HG02763 (cell line): ENCODE data around the gene PIK3AP1.
"Not testable (repeated sequence)": the region's sequence is repeated elsewhere in the genome, so short reads cannot be mapped to it uniquely, and the experiment has no call there.

Experiments
- ATAC-seq: cut with Tn5 transposase; IDR thresholded peaks from one replicate; pipeline ENCODE4 v1.9.1; 2021; ENCODE audit warnings: mild to moderate bottlenecking, moderate library complexity; ENCODE audit not compliant: unreplicated experiment

Gene PIK3AP1

DNA sequence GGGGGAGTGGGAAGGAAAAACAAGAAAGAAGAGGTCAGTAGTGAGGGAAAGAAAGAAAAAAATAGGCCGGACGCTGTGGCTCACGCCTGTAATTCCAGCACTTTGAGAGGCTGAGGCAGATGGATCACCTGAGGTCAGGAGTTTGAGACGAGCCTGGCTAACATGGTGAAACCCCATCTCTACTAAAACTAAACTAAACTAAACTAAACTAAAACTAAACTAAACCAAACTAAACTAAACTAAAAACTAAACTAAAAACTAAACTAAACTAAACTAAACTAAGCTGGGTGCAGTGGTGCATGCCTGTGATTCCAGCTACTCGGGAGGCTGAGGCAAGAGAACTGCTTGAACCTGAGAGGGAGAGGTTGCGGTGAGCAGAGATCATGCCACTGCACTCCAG lies 22.0 kb downstream of the PIK3AP1 start:
- not testable (repeated sequence) for ATAC-seq

DNA sequence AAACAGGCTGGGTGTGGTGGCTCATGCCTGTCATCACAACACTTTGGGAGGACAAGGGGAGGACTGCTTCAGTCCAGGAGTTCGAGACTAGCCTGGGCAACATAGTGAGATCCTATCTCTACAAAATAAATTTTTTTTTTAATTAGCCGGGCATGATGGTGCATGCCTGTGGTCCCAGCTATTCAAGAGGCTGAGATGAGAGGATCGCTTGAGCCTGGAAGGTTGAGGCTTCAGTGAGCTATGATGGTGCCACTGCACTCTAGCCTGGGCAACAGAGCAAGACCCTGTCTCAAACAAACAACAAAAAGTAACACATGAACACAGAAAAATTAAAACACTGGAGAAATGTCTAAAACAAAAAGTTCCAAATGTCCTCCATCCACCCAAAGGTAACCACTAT lies 22.9 kb downstream of the PIK3AP1 start:
- ATAC-seq, result no peak

- ATAC-seq, result no peak
Measured at GRCh38 chr10:96696845-96697425, 23.4 kb downstream of the PIK3AP1 start.

DNA sequence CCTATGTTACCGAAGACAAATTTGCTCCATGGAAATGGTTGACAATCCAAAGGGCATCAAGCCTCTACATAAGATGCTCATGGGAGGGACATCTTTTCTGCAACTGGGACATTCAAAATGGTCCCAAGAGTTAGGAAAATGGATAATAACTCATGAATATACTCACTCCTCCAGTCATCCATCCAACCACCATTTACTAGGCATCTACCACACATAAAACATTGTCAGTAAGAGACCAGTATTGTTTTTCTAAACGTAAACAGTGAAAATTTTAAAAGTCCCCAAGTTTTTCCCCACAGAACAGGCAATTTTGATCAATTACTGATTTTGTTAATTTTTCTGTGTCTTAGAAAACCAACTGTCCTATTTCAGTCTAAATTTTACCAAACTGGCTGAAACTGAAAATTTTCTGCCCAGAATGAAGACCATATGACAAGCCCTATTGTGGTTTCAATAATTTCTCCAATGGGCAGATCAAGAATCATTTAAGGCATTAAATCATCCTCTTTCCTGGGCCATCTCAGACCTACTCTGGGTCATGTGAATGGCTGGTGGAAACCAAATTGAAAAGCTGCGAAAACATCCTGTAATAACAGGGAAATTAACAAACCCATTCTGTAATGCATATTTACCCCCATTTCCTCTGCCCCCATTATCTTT lies 24.2 kb downstream of the PIK3AP1 start:
- no peak for ATAC-seq

GRCh38 chr10:96695366-96695765 lies 24.9 kb downstream of the PIK3AP1 start:
- ATAC-seq, result no peak

- ATAC-seq, result no peak
Measured at GRCh38 chr10:96693431-96693830, 26.9 kb downstream of the PIK3AP1 start.

GRCh38 chr10:96692427-96692826 lies 27.9 kb downstream of the PIK3AP1 start:
- ATAC-seq, result no peak

GRCh38 chr10:96691761-96692160 lies 28.6 kb downstream of the PIK3AP1 start:
- ATAC-seq, result no peak

DNA sequence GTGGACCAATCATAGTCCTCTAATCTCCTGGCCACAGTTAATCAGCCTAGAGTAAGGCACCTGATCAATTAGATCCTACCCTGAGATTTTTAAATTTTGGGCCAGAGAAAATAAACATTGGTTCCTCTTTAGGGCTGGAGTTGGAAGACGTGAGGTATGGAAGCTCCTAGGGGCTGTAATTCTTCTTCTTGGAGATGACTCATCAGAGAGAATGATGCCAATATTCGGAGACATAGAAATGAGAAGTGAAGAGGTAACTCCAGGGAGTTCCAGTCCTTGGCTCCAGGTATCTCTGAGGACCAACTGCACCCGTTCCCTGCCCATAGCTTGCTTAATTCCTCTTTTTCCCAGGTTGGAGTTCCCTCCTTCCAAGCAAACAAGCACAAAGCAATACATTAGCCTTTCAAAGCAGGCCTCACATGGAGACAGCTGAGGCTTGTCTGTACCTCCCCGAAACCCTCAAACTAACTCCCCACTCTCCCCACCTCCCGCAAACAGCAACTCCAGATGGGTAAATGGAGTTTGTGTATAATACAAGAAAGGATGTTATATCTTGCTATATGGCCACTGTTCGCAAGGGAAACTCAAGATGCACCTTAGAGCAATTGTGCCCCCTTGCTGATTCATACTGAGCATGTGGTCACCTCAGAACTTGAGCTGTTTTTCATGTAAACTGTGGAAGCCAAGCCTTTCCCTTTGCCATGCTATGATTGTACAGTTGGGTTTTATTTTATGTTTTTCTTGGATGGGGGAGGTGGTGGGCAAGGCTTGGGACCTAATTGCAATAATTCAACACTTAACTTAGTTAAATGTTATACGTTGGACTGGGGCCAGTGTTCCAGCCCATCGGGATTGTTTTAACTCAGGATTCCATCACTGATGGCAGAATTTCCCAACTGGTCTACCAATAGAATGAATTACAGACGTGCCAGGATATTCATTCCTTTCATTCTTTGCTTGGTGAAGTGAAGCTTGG lies 29.3 kb downstream of the PIK3AP1 start:
- ATAC-seq, result no peak

GRCh38 chr10:96688789-96689188 lies 31.5 kb downstream of the PIK3AP1 start:
- ATAC-seq, result no peak

- ATAC-seq, result no peak
Measured at GRCh38 chr10:96687317-96688012, 32.8 kb downstream of the PIK3AP1 start.

- ATAC-seq, result no peak
Measured at GRCh38 chr10:96686514-96686913, 33.8 kb downstream of the PIK3AP1 start.

GRCh38 chr10:96685306-96685705 lies 35.0 kb downstream of the PIK3AP1 start:
- no peak for ATAC-seq

- ATAC-seq, result no peak
Measured at GRCh38 chr10:96684826-96685225, 35.5 kb downstream of the PIK3AP1 start.

DNA sequence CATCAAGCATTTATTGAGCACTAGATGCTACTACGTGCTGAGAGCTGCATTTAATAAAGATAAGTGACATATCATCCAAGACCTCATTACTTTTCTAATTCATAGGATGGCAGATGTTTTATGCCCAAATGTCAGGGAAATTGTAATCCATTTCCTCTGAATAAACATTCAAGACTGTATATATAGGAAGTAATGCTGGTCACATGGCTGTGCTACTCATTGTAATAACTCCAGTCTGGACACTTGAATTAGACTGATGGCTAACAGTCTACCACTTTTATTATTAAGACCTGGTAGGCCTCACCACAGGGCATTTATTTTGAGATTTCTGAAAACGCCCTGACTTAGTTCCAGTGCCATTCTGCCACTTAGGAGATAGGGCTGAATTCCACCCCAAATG lies 36.6 kb downstream of the PIK3AP1 start:
- ATAC-seq, result no peak

- ATAC-seq, result no peak
Measured at GRCh38 chr10:96683065-96683464, 37.2 kb downstream of the PIK3AP1 start.

GRCh38 chr10:96681524-96681923 lies 38.8 kb downstream of the PIK3AP1 start:
- ATAC-seq, result no peak

- not testable (repeated sequence) for ATAC-seq
Measured at GRCh38 chr10:96680463-96680862, 39.9 kb downstream of the PIK3AP1 start.

DNA sequence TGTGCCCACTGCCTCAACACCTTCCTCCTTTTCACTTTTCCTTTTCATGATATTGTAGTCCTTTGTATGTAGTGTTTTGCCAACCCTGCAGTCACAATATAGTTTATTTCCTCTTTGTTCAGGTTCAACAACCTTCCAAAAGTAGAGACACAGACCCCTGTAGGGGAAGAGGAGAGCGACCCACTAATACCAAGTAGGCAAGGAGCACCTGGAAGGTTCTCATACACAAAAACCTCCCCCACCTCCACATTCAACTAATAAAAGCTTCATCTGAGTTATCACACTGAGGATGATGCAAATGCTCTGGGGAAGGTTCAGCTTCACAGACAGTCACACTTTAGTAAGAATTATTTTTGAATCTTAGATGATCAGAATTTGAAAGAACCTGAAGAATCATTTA lies 41.6 kb downstream of the PIK3AP1 start:
- no peak for ATAC-seq

DNA sequence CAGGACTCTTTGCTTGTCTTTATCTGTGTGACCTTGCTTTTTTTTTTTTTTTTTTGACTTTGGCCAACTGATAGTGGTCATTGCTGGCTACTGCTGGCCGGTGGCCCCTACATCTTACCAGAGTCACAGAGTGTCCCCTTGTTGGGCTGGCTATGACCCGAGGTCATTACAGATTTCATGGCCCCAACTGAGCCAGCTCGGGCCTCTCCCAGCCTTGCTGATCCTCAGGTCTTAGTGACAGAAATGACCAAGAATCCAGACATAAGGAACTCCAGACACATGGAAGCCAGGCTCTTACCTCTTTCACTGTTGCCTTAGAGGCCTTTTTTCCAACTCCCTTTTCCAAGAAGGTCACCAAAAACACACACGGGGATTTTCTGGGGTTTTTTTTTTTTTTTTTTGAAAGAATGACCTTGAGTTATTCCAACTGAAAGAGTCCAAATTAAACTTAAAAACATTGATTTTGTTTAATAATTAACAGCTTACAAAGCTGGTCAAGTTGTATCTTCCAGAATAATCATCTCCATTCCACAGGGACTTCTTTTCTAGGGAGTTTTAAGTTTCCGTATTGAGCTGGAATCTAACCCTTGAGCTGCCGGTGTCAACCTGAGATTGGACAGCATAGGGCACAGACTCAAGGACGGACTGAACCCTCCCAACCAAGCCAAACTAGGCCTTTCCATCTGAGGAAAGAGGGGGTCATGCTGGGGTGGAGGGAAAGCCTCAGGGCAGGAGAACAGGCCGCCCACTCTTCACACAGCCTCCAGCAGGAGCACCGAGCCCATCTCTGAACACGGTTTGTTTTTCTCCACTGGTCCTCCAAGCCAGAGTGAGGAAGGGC lies 43.8 kb downstream of the PIK3AP1 start:
- ATAC-seq, result no peak
